ENCODE results near the gene PRMT1. TPM values are rescaled to one million over a fixed set of nuclear protein-coding genes. Genes with fewer than 3 reads are reported as not detected.

The PRMT1 gene
- total RNA-seq, 4 donors from 2014 or later: 102 to 191 (median 144) TPM

DNA sequence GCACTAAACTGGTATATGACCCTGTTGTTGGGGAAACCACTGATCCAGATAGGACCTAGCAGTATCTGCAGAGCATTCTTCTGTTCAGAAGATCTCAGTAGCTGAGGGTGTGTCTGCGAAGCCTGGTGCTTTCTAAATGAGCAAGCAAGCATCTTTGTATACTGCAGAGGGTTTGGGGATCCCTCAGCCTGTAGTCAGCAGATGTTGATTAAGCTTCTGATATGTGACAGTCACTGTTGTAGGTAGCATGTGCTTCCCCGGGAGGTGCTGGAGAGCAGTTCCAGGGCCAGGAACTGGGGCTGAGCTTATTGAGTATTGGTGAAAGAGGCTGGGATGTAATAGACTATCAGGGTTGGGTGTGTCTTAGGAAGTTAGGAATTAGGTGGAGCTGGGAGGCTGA is 33.6 kb upstream of the PRMT1 start:
- Histone ChIP-seq H3K36me3 (peaks cover 22 to 41% (median 35%) of the 10 kb centered on the region in 4 donors), H3K27me3 (no peaks in the 10 kb centered on the region), H3K4me3 (peak overlapping the region in 2 of 4 donors; percentile 90 to 97), H3K4me1 (peaks cover 37 to 58% (median 56%) of the 10 kb centered on the region in 4 donors), H3K27ac (replicated peaks in 1 of 4) (peak overlapping the region in 1 of 4 donors; percentile 98), H3K9me3 (no peaks in the 10 kb centered on the region)
- WGBS: 53% methylated on average over 2 of the region's 2 CpGs
- no peak for TF ChIP-seq EP300 (IDR thresholded peaks at IDR 0.05)
- no peak for TF ChIP-seq POLR2A (IDR thresholded peaks at IDR 0.05; ENCODE audit: low read depth)
- TF ChIP-seq, protein P1, sequence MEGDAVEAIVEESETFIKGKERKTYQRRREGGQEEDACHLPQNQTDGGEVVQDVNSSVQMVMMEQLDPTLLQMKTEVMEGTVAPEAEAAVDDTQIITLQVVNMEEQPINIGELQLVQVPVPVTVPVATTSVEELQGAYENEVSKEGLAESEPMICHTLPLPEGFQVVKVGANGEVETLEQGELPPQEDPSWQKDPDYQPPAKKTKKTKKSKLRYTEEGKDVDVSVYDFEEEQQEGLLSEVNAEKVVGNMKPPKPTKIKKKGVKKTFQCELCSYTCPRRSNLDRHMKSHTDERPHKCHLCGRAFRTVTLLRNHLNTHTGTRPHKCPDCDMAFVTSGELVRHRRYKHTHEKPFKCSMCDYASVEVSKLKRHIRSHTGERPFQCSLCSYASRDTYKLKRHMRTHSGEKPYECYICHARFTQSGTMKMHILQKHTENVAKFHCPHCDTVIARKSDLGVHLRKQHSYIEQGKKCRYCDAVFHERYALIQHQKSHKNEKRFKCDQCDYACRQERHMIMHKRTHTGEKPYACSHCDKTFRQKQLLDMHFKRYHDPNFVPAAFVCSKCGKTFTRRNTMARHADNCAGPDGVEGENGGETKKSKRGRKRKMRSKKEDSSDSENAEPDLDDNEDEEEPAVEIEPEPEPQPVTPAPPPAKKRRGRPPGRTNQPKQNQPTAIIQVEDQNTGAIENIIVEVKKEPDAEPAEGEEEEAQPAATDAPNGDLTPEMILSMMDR (IDR thresholded peaks at IDR 0.05): no peak
- TF ChIP-seq POLR2AphosphoS5 (IDR thresholded peaks at IDR 0.05): no peak
- DNase-seq (ENCODE audit: extremely low spot score): no peak
- intact Hi-C loops (cut with DNase I): loop anchor here (2.0 to 5.0 kb wide), 2 partner anchors 21 to 34 kb away; partner anchors contain the start of genes BCL2L12, IRF3 and PRMT1

DNA sequence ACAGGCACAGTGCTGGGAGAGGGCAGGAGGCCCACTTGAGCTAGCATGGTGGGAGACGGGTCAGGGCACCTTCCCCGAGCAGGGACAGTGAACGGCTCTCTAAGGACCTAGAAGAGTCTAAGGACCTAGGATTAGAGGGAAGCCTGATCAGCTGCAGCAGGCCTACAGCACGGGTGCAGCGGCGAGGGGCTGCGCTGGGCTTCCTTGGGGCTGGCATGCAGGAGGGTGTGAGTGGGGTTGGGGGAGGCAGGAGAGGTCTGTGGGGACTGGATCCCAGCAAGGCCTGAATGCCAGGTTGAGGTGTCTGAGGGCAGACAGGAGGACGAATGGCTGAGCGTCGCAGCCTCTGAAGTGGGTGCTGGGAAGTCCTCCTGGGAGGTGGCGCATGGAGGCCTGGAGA is 31.5 kb upstream of the PRMT1 start:
- WGBS: 82% methylated on average over 7 of the region's 11 CpGs
- DNase-seq (ENCODE audit: extremely low spot score): no peak
- no peaks in the 10 kb centered on the region for H3K9me3 ChIP-seq
- no peak overlapping the region for H3K4me3 ChIP-seq
- H3K4me1 ChIP-seq: peaks cover 27 to 48% (median 44%) of the 10 kb centered on the region in 4 donors
- H3K27ac ChIP-seq (replicated peaks in 1 of 4): no peak overlapping the region
- no peaks in the 10 kb centered on the region for H3K27me3 ChIP-seq
- intact Hi-C loops (cut with DNase I): no loop called here
- peaks cover 30 to 62% (median 52%) of the 10 kb centered on the region in 4 donors for H3K36me3 ChIP-seq
- no peak for TF ChIP-seq EP300 (IDR thresholded peaks at IDR 0.05)
- TF ChIP-seq POLR2AphosphoS5 (IDR thresholded peaks at IDR 0.05): no peak
- TF ChIP-seq, protein P1 (IDR thresholded peaks at IDR 0.05): no peak
- TF ChIP-seq POLR2A (IDR thresholded peaks at IDR 0.05; ENCODE audit: low read depth): no peak

DNA sequence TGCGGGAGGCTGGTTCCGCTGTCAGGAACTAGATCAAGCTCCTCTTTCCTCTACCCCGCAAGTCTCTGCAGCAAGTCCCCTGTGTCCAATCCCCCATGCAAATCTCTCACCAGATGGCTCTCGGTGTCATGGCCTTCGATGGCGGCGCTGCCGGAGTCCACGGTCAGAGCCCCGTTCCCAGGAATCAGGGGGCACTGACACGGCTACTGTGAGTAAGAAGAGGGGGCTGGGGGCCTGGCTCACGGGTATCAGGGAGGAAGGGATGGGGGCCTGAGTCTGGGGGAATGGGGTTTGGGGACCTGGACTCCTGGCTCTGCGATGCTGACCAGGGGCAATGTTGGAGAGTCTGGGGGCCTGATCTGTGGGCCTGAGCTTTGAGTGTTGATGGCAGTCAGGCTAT is 31.1 kb upstream of the PRMT1 start:
- no peak overlapping the region for H3K4me3 ChIP-seq
- intact Hi-C loops (cut with DNase I): no loop called here
- peaks cover 27 to 45% (median 41%) of the 10 kb centered on the region in 4 donors for H3K4me1 ChIP-seq
- H3K36me3 ChIP-seq: peaks cover 31 to 66% (median 56%) of the 10 kb centered on the region in 4 donors
- TF ChIP-seq POLR2A (IDR thresholded peaks at IDR 0.05; ENCODE audit: low read depth) (no peak), EP300 (IDR thresholded peaks at IDR 0.05) (no peak), POLR2AphosphoS5 (IDR thresholded peaks at IDR 0.05) (no peak)
- TF ChIP-seq, protein P1 (IDR thresholded peaks at IDR 0.05): no peak
- no peak overlapping the region for H3K27ac ChIP-seq (replicated peaks in 1 of 4)
- no peaks in the 10 kb centered on the region for H3K9me3 ChIP-seq
- no peaks in the 10 kb centered on the region for H3K27me3 ChIP-seq
- WGBS: 91% methylated on average over 9 of the region's 13 CpGs
- no peak for DNase-seq (ENCODE audit: extremely low spot score)

DNA sequence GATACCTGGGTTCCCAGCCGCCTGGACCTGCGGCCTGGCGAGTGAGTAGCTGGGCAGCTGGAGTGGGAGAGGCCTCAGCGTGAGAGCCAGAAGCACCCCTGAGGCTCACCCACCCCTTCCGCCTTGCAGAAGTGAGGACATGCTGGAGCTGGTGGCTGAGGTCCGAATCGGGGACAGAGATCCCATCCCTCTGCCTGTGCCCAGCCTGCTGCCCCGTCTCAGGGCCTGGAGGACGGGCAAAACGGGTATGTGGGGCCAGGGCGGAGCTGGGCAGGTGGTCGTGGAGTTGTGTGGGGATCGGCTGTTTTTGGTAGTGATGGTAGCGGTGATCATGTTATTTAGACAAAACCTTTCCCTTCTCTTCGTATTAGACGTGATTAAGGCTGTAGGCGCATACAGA is 30.5 kb upstream of the PRMT1 start:
- peaks cover 27 to 39% (median 36%) of the 10 kb centered on the region in 4 donors for H3K4me1 ChIP-seq
- H3K27ac ChIP-seq (replicated peaks in 1 of 4): no peak overlapping the region
- peaks cover 36 to 72% (median 61%) of the 10 kb centered on the region in 4 donors for H3K36me3 ChIP-seq
- H3K9me3 ChIP-seq: no peaks in the 10 kb centered on the region
- DNase-seq (ENCODE audit: extremely low spot score): no peak
- H3K27me3 ChIP-seq: no peaks in the 10 kb centered on the region
- no peak overlapping the region for H3K4me3 ChIP-seq
- 94% methylated on average over 13 of the region's 17 CpGs for WGBS
- TF ChIP-seq POLR2A (IDR thresholded peaks at IDR 0.05; ENCODE audit: low read depth) (no peak), EP300 (IDR thresholded peaks at IDR 0.05) (no peak), POLR2AphosphoS5 (IDR thresholded peaks at IDR 0.05) (no peak)
- TF ChIP-seq, protein P1 (IDR thresholded peaks at IDR 0.05): no peak
- intact Hi-C loops (cut with DNase I): no loop called here

Measured in esophagus muscularis mucosa (tissue), 4 donors.